K562 (cell line): ENCODE results near the gene CHRND. TPM values are rescaled to one million over a fixed set of nuclear protein-coding genes. Genes with fewer than 3 reads are reported as not detected.
A peak's percentile ranks its signal among the peaks of the same experiment; 100 is the strongest.

ENCODE experiments used
- ATF1 ChIP-seq, 2 experiments: fragments of 450-650 bp in 1 of 2; IDR thresholded peaks; 2 replicates each; pipeline ENCODE4 v1.6.1; 2016; ENCODE audit warnings: missing compliant biosample characterization in 1 of 2, missing genetic modification characterization in 1 of 2
- CHD2 ChIP-seq: IDR thresholded peaks from 2 replicates; pipeline ENCODE4 v1.6.1; 2011; ENCODE audit warnings: low read depth, low read length
- FOXJ3 ChIP-seq: sonication (generic); formaldehyde crosslinking; IDR thresholded peaks from 2 replicates; pipeline ENCODE4 v1.4.0; 2020; ENCODE audit warnings: mild to moderate bottlenecking, missing genetic modification reagents
- FOXK2 ChIP-seq, 2 experiments: fragments of 450-650 bp; IDR thresholded peaks in 1 of 2; conservative IDR thresholded peaks in 1 of 2; 2 replicates each; pipeline ENCODE4 v1.6.1; 2016; ENCODE audit warnings: low read depth in 2 of 2, mild to moderate bottlenecking in 1 of 2
- GTF2A2 ChIP-seq: IDR thresholded peaks from 2 replicates; pipeline ENCODE4 v1.6.1; 2016; ENCODE audit warnings: mild to moderate bottlenecking, missing genetic modification characterization, missing compliant biosample characterization
- HCFC1 ChIP-seq: IDR thresholded peaks from 2 replicates; pipeline ENCODE4 v1.6.1; 2012; ENCODE audit warnings: low read depth, low read length, improper control_type of control experiment
- MBD2 ChIP-seq: sonication (generic); IDR thresholded peaks from 2 replicates; pipeline ENCODE4 v1.6.1; 2016; ENCODE audit warnings: low read depth, borderline replicate concordance
- MEIS2 ChIP-seq: fragments of 450-650 bp; IDR thresholded peaks from 2 replicates; pipeline ENCODE4 v1.6.1; 2014; ENCODE audit warnings: mild to moderate bottlenecking; ENCODE audit not compliant: partially characterized antibody
- MYBL2 ChIP-seq, 2 experiments: fragments of 450-650 bp in 1 of 2; sonication (generic) in 1 of 2; formaldehyde crosslinking in 1 of 2; IDR thresholded peaks; 2 replicates each; pipeline versions ENCODE4 v1.6.1 to v1.8.1; 2017 to 2022; ENCODE audit warnings: borderline replicate concordance in 1 of 2, inconsistent platforms in 1 of 2, low read depth in 1 of 2, mild to moderate bottlenecking in 1 of 2, missing genetic modification reagents in 1 of 2, moderate library complexity in 1 of 2
- NR2F6 ChIP-seq: fragments of 450-650 bp; formaldehyde crosslinking; IDR thresholded peaks from 2 replicates; pipeline ENCODE4 v1.4.0; 2020; ENCODE audit warnings: mild to moderate bottlenecking
- NR4A1 ChIP-seq, 2 experiments: fragments of 250-450 bp in 1 of 2; fragments of 450-650 bp in 1 of 2; sonication (Bioruptor Pico) in 1 of 2; IDR thresholded peaks; 2 replicates each; pipeline versions ENCODE4 v1.4.0 to v1.6.1; 2016 to 2020; ENCODE audit warnings: mild to moderate bottlenecking in 2 of 2, missing compliant biosample characterization in 1 of 2, missing genetic modification characterization in 1 of 2, moderate library complexity in 1 of 2
- PHB ChIP-seq: fragments of 250-450 bp; sonication (Bioruptor Pico); IDR thresholded peaks from 2 replicates; pipeline ENCODE4 v1.5.0; 2021
- SMARCE1 ChIP-seq: fragments of 450-650 bp; IDR thresholded peaks from 2 replicates; pipeline ENCODE4 v1.7.1; 2016; ENCODE audit warnings: mild to moderate bottlenecking
- SOX6 ChIP-seq: fragments of 450-650 bp; IDR thresholded peaks from 2 replicates; pipeline ENCODE4 v1.6.1; 2014; ENCODE audit warnings: mild to moderate bottlenecking
- TBL1XR1 ChIP-seq, 2 experiments: IDR thresholded peaks; 2 replicates each; pipeline ENCODE4 v1.6.1; 2012; ENCODE audit warnings: improper control_type of control experiment in 2 of 2, low read length in 2 of 2, mild to moderate bottlenecking in 1 of 2
- TRIM28 ChIP-seq: fragments of 450-650 bp; IDR thresholded peaks from 2 replicates; pipeline ENCODE4 v1.6.1; 2017
- ZBTB26 ChIP-seq: fragments of 450-650 bp; formaldehyde crosslinking; IDR thresholded peaks from 2 replicates; pipeline ENCODE4 v1.4.0; 2022; ENCODE audit warnings: missing genetic modification characterization
- ZFP1 ChIP-seq: fragments of 450-650 bp; formaldehyde crosslinking; IDR thresholded peaks from 2 replicates; pipeline ENCODE4 v1.4.0; 2020; ENCODE audit warnings: mild to moderate bottlenecking, mixed read lengths
- ZKSCAN8 ChIP-seq: fragments of 200-800 bp; sonication (Bioruptor generic); IDR thresholded peaks from 2 replicates; pipeline ENCODE4 v1.6.1; 2016; ENCODE audit warnings: missing genetic modification characterization, missing compliant biosample characterization
- ZNF165 ChIP-seq: fragments of 250-450 bp; sonication (Bioruptor Pico); IDR thresholded peaks from 2 replicates; pipeline ENCODE4 v1.4.0; 2020; ENCODE audit warnings: borderline replicate concordance
- ZNF384 ChIP-seq: IDR thresholded peaks from 2 replicates; pipeline ENCODE4 v1.6.1; 2012; ENCODE audit warnings: low read depth, low read length, improper control_type of control experiment
- ZNF395 ChIP-seq: fragments of 200-800 bp; sonication (Bioruptor generic); IDR thresholded peaks from 2 replicates; pipeline ENCODE4 v1.6.1; 2017; ENCODE audit warnings: missing genetic modification characterization, missing compliant biosample characterization
- ZNF41 ChIP-seq: fragments of 250-450 bp; sonication (Bioruptor Pico); conservative IDR thresholded peaks from 2 replicates; pipeline ENCODE4 v1.4.0; 2020; ENCODE audit warnings: mild to moderate bottlenecking
- ZNF830 ChIP-seq: fragments of 250-450 bp; sonication (Bioruptor Pico); IDR thresholded peaks from 2 replicates; pipeline ENCODE4 v1.5.0; 2021; ENCODE audit warnings: mild to moderate bottlenecking
- polyA plus RNA-seq, 8 experiments: library from polyadenylated mRNA; depleted of rRNA in 4 of 8; stranded (reverse) in 5 of 8; unstranded in 3 of 8; fragments of >200 nt; fragmentation: Nextera tagmentation in 2 of 8; fragmentation: Illumina TruSeq in 1 of 8; extraction: Ambion mirVana in 2 of 8; extraction: Trizol in 1 of 8; gene quantifications; 2 replicates each; pipeline versions ENCODE4 v1.2.1 to v1.2.3, GENCODE V29; 2011 to 2014; ENCODE audit warnings: inconsistent platforms in 1 of 8, missing spikeins in 1 of 8
- total RNA-seq, 7 experiments: library from RNA; depleted of rRNA in 6 of 7; stranded (reverse); fragments of >200 nt in 6 of 7; fragmentation: Illumina TruSeq in 2 of 7; extraction: Trizol in 2 of 7; gene quantifications; 2 replicates each; pipeline versions ENCODE4 v1.2.1 to v1.2.3, GENCODE V29; 2011 to 2021; ENCODE audit warnings: low replicate concordance in 1 of 7
- TF ChIP-seq, protein P1 (sequence below): fragments of 200-800 bp; sonication (Bioruptor generic); IDR thresholded peaks from 2 replicates; pipeline ENCODE4 v1.6.1; 2017; ENCODE audit warnings: missing genetic modification characterization, missing compliant biosample characterization

CHRND gene
- total and polyA plus RNA-seq, 9 of the 15 experiments (the other 6 are each of a cell fraction or from before 2014, with no cell fraction given) = not detected

GRCh38 chr2:232550354-232551249 lies 24.6 kb downstream of the CHRND start, which contains the start of the genes EIF4E2 and TIGD1 (continued):
- TF ChIP-seq ZKSCAN8 (CRISPR knock-in tag) = no peak
- no peak for TF ChIP-seq ZNF41 (CRISPR knock-in tag)
- TF ChIP-seq ZFP1 = no peak
- TF ChIP-seq SMARCE1 = no peak
- no peak for TF ChIP-seq ZNF395
- TF ChIP-seq, protein P1, sequence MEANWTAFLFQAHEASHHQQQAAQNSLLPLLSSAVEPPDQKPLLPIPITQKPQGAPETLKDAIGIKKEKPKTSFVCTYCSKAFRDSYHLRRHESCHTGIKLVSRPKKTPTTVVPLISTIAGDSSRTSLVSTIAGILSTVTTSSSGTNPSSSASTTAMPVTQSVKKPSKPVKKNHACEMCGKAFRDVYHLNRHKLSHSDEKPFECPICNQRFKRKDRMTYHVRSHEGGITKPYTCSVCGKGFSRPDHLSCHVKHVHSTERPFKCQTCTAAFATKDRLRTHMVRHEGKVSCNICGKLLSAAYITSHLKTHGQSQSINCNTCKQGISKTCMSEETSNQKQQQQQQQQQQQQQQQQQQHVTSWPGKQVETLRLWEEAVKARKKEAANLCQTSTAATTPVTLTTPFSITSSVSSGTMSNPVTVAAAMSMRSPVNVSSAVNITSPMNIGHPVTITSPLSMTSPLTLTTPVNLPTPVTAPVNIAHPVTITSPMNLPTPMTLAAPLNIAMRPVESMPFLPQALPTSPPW (CRISPR knock-in tag) = peak; percentile 96
- TF ChIP-seq FOXJ3 = no peak
- no peak for TF ChIP-seq ZNF165 (CRISPR knock-in tag)
- TF ChIP-seq TRIM28 = peak; percentile 42; the same call in 1 of the 2 replicates
- no peak for TF ChIP-seq MYBL2 (IDR thresholded peaks at IDR 0.05; ENCODE audit: low read depth)
- no peak for TF ChIP-seq MYBL2 (CRISPR knock-in tag; IDR thresholded peaks at IDR 0.05; ENCODE audit: borderline replicate concordance)
- TF ChIP-seq FOXK2 (conservative IDR thresholded peaks at IDR 0.05 in 1 of 2, IDR thresholded peaks at IDR 0.05 in 1 of 2; ENCODE audit: low read depth in 2 of 2) = peak; percentile 41 to 69; a peak in 3 of 4 replicates
- no peak for TF ChIP-seq ATF1 (CRISPR knock-in tag; IDR thresholded peaks at IDR 0.05)
- TF ChIP-seq ATF1 (tag; IDR thresholded peaks at IDR 0.05) = peak; percentile 76
- TF ChIP-seq CHD2 = no peak
- TF ChIP-seq ZNF384 = peak; percentile 52
- TF ChIP-seq MBD2 = peak; percentile 55; the same call in 1 of the 2 replicates
- TF ChIP-seq PHB (CRISPR knock-in tag) = no peak
- peak; percentile 82 for TF ChIP-seq MEIS2
- no peak for TF ChIP-seq TBL1XR1 (IDR thresholded peaks at IDR 0.05; ENCODE audit: low read length in 2 of 2)
- TF ChIP-seq NR2F6 (CRISPR knock-in tag) = no peak
- peak; percentile 82 for TF ChIP-seq HCFC1
- no peak for TF ChIP-seq ZBTB26
- TF ChIP-seq GTF2A2 (tag) = no peak
- no peak for TF ChIP-seq NR4A1 (CRISPR knock-in tag; IDR thresholded peaks at IDR 0.05)
- no peak for TF ChIP-seq NR4A1 (tag; IDR thresholded peaks at IDR 0.05)
- 0 out of 2 replicates have a peak, but pooled peaks have one; percentile 49 for TF ChIP-seq SOX6
- TF ChIP-seq ZNF830 (CRISPR knock-in tag) = no peak
